K562 (cell line): ENCODE data around the gene FBXL3. TPM values are rescaled to one million over a fixed set of nuclear protein-coding genes. Genes with fewer than 3 reads are reported as not detected.

Experiments used
- ADNP ChIP-seq: fragments of 200-800 bp; sonication (Bioruptor generic); IDR thresholded peaks from 2 replicates; pipeline ENCODE4 v1.6.1; 2016; ENCODE audit warnings: missing genetic modification characterization, missing compliant biosample characterization
- CCAR2 ChIP-seq: fragments of 200-400 bp; formaldehyde crosslinking; IDR thresholded peaks from 2 replicates; pipeline ENCODE4 v1.6.1; 2017; ENCODE audit warnings: mild to moderate bottlenecking, low read depth, low read length
- FOXA1 ChIP-seq: fragments of 450-650 bp; IDR thresholded peaks from 2 replicates; pipeline ENCODE4 v1.6.1; 2016; ENCODE audit warnings: mild to moderate bottlenecking, borderline replicate concordance
- HMG20A ChIP-seq: fragments of 450-650 bp; formaldehyde crosslinking; conservative IDR thresholded peaks from 2 replicates; pipeline ENCODE4 v1.4.0; 2020; ENCODE audit warnings: mild to moderate bottlenecking, mixed read lengths
- HNRNPUL1 ChIP-seq: fragments of 200-400 bp; formaldehyde crosslinking; IDR thresholded peaks from 2 replicates; pipeline ENCODE4 v1.6.1; 2017; ENCODE audit warnings: low read length
- KHSRP ChIP-seq: fragments of 450-650 bp; IDR thresholded peaks from 2 replicates; pipeline ENCODE4 v1.6.1; 2017
- MCM7 ChIP-seq, 2 experiments: fragments of 450-650 bp; IDR thresholded peaks; 2 replicates each; pipeline ENCODE4 v1.6.1; 2016 to 2018
- NFATC3 ChIP-seq: fragments of 450-650 bp; IDR thresholded peaks from 2 replicates; pipeline ENCODE4 v1.6.1; 2017; ENCODE audit warnings: mild to moderate bottlenecking
- NFYB ChIP-seq: IDR thresholded peaks from 2 replicates; pipeline ENCODE4 v1.6.1; 2011; ENCODE audit warnings: mild to moderate bottlenecking, moderate library complexity; ENCODE audit not compliant: insufficient read length; ENCODE audit errors: extremely low read depth
- RBM39 ChIP-seq: fragments of 200-400 bp; formaldehyde crosslinking; optimal IDR thresholded peaks from 2 replicates; pipeline ENCODE3; 2018; ENCODE audit warnings: low read depth, low read length
- TFAM ChIP-seq: fragments of 250-450 bp; sonication (Bioruptor Pico); conservative IDR thresholded peaks from 2 replicates; pipeline ENCODE4 v1.5.0; 2021; ENCODE audit warnings: mild to moderate bottlenecking, moderate library complexity
- ZFP30 ChIP-seq: fragments of 250-450 bp; sonication (Bioruptor Pico); IDR thresholded peaks from 2 replicates; pipeline ENCODE4 v1.8.0; 2022; ENCODE audit warnings: moderate library complexity, mild to moderate bottlenecking, inconsistent platforms, borderline replicate concordance
- ZNF239 ChIP-seq: fragments of 250-450 bp; sonication (Bioruptor Pico); IDR thresholded peaks from 2 replicates; pipeline ENCODE4 v1.4.0; 2020; ENCODE audit warnings: mild to moderate bottlenecking
- ZNF785 ChIP-seq: fragments of 250-450 bp; sonication (Bioruptor Pico); IDR thresholded peaks from 2 replicates; pipeline ENCODE4 v1.4.0; 2020; ENCODE audit warnings: mild to moderate bottlenecking
- polyA plus RNA-seq, 8 experiments: library from polyadenylated mRNA; depleted of rRNA in 4 of 8; stranded (reverse) in 5 of 8; unstranded in 3 of 8; fragments of >200 nt; fragmentation: Nextera tagmentation in 2 of 8; fragmentation: Illumina TruSeq in 1 of 8; extraction: Ambion mirVana in 2 of 8; extraction: Trizol in 1 of 8; gene quantifications; 2 replicates each; pipeline versions ENCODE4 v1.2.1 to v1.2.3, GENCODE V29; 2011 to 2014; ENCODE audit warnings: inconsistent platforms in 1 of 8, missing spikeins in 1 of 8
- total RNA-seq, 7 experiments: library from RNA; depleted of rRNA in 6 of 7; stranded (reverse); fragments of >200 nt in 6 of 7; fragmentation: Illumina TruSeq in 2 of 7; extraction: Trizol in 2 of 7; gene quantifications; 2 replicates each; pipeline versions ENCODE4 v1.2.1 to v1.2.3, GENCODE V29; 2011 to 2021; ENCODE audit warnings: low replicate concordance in 1 of 7
- TF ChIP-seq, protein P1 (sequence below): fragments of 250-450 bp; sonication (Bioruptor Pico); IDR thresholded peaks from 2 replicates; pipeline ENCODE4 v1.8.0; 2022; ENCODE audit warnings: inconsistent platforms, mild to moderate bottlenecking, moderate library complexity, borderline replicate concordance

Gene FBXL3
- total and polyA plus RNA-seq, 9 of the 15 experiments (the other 6 are each of a cell fraction or from before 2014, with no cell fraction given) = 3.8 to 16.4 (median 12.6) TPM

DNA sequence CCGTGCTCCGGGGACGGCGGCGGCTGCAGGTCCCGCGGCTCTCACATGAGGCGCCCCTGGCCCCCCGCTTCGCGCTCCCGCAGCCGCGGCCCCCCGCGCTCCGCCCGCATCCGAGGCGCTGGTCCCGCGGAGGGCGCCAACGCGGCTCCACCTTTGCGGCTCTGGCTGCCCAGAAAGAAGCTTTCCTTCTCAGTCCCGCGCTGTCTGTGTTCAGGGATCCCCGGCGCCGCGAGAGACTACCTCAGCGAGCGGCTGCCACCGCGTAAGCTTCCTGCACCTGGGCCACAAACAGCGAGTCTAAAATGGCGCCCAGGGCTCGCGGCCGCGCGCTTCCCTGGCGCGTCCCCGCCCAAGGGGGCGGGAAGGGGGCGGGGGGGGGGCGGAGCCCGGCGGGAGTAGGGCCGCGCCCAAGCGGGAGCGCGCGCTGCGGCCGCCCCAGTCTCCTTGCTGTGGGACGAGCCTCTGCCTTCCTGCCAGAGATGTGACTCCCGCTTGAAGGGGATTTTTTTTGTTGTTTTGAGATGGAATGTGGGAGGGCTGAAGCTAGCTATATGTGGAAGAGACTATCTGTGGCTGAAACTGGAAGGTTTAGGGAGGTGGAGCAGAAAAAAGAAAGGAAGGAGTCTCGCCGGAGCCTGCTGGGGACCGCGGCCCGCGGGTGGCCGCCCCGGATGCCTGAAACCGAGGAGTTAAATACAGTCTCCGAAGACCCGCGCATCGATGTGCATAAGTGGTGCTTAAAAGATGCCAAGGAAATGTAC, at the start of gene FBXL3 (continued):
- TF ChIP-seq KHSRP = no peak
- TF ChIP-seq ZNF239 (CRISPR knock-in tag) = no peak
- no peak for TF ChIP-seq RBM39
- TF ChIP-seq TFAM = no peak
- no peak for TF ChIP-seq FOXA1
- no peak for TF ChIP-seq MCM7 (IDR thresholded peaks at IDR 0.05)
- TF ChIP-seq NFYB = no peak
- TF ChIP-seq ADNP (tag) = no peak
- TF ChIP-seq HNRNPUL1 = no peak
- no peak for TF ChIP-seq NFATC3
- TF ChIP-seq HMG20A = no peak
- TF ChIP-seq CCAR2 = no peak
- TF ChIP-seq, protein P1, sequence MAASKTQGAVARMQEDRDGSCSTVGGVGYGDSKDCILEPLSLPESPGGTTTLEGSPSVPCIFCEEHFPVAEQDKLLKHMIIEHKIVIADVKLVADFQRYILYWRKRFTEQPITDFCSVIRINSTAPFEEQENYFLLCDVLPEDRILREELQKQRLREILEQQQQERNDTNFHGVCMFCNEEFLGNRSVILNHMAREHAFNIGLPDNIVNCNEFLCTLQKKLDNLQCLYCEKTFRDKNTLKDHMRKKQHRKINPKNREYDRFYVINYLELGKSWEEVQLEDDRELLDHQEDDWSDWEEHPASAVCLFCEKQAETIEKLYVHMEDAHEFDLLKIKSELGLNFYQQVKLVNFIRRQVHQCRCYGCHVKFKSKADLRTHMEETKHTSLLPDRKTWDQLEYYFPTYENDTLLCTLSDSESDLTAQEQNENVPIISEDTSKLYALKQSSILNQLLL (CRISPR knock-in tag) = no peak
- TF ChIP-seq ZFP30 (CRISPR knock-in tag) = no peak
- no peak for TF ChIP-seq ZNF785
